AG10803 (cell line): ENCODE measurements around the gene TCF7.

Experiments used
- DNase-seq: peaks from one replicate; pipeline ENCODE4 v3.0.0; 2010; ENCODE audit warnings: low read depth
- H3K4me3 ChIP-seq: 2 replicates; pipeline ENCODE4 v1.5.1; 2011; ENCODE audit warnings: mild to moderate bottlenecking, low read length, control low read depth
- TF ChIP-seq, protein P1 (sequence below): conservative IDR thresholded peaks from 2 replicates; pipeline ENCODE4 v1.5.1; 2011; ENCODE audit warnings: mild to moderate bottlenecking, low read length, control low read depth, inconsistent platforms

The TCF7 gene

DNA sequence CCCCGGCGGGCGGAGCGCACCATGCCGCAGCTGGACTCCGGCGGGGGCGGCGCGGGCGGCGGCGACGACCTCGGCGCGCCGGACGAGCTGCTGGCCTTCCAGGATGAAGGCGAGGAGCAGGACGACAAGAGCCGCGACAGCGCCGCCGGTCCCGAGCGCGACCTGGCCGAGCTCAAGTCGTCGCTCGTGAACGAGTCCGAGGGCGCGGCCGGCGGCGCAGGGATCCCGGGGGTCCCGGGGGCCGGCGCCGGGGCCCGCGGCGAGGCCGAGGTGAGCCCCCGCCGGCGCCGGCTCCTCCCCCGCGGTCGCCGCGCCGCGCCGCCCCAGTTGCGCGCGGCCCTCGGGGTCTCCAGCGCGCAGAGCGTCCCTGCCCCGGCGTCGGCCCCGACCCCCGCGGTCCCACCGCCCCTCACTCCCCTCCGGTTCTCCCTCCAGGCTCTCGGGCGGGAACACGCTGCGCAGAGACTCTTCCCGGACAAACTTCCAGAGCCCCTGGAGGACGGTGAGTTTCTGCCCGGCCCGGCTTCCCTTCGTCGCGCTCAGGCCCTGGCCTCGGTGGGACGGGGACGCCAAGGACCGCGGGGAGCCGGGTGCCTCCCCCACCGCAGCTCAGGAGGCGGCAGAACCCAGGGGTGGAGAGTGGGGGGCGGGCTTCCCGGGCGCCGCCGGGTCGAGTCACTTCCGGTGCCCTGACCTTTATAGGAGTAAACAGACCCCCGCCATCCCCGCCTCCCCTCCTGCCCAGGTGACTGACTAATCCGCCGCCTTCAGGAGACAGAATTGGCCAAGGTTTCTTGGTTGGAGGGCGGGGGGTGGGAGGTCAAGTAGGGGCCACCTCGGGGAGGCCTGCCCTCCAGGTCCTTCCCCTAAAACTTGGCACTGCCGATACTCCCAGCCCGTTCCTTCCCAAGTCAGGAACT lies 665 bp downstream of the TCF7 start:
- TF ChIP-seq, protein P1, sequence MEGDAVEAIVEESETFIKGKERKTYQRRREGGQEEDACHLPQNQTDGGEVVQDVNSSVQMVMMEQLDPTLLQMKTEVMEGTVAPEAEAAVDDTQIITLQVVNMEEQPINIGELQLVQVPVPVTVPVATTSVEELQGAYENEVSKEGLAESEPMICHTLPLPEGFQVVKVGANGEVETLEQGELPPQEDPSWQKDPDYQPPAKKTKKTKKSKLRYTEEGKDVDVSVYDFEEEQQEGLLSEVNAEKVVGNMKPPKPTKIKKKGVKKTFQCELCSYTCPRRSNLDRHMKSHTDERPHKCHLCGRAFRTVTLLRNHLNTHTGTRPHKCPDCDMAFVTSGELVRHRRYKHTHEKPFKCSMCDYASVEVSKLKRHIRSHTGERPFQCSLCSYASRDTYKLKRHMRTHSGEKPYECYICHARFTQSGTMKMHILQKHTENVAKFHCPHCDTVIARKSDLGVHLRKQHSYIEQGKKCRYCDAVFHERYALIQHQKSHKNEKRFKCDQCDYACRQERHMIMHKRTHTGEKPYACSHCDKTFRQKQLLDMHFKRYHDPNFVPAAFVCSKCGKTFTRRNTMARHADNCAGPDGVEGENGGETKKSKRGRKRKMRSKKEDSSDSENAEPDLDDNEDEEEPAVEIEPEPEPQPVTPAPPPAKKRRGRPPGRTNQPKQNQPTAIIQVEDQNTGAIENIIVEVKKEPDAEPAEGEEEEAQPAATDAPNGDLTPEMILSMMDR, result no peak
- DNase-seq, result no peak
- peak overlapping the region; percentile 67 for H3K4me3 ChIP-seq

DNA sequence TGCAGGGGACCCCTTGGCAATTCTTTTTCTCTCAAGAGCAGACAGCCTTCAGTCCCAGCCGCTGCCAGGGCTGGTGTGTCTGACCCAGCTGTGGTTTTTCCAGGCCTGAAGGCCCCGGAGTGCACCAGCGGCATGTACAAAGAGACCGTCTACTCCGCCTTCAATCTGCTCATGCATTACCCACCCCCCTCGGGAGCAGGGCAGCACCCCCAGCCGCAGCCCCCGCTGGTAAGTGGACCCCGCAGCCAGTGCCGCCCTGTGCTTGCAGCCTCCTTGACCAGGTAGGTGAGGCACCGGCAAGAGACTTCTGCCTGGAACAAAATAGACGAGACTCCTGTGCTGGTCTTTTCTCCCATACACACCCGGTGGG lies 1.3 kb downstream of the TCF7 start:
- TF ChIP-seq, protein P1, result no peak
- no peak for DNase-seq
- H3K4me3 ChIP-seq, result no peak overlapping the region

DNA sequence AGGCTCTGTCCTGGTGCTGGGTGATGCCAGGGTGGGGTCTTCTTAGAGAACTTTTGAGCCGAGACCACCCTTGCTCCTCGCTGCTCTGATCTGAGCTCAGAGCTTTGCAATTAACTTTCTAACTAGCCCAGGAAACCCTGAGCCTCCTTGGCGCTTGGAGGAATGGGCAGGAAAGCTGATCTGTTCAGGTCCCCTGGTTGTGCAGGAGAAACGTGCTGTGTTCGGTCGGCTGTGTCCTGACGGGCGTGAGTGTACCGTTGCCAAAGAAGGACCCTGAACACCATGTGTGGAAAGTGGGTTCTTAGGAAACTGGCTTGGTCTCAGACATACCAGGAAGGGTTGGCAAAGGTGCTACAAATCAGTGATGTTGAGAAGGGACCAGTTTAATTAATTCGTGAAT lies 1.8 kb downstream of the TCF7 start:
- no peak for DNase-seq
- H3K4me3 ChIP-seq, result no peak overlapping the region
- TF ChIP-seq, protein P1, result no peak

DNA sequence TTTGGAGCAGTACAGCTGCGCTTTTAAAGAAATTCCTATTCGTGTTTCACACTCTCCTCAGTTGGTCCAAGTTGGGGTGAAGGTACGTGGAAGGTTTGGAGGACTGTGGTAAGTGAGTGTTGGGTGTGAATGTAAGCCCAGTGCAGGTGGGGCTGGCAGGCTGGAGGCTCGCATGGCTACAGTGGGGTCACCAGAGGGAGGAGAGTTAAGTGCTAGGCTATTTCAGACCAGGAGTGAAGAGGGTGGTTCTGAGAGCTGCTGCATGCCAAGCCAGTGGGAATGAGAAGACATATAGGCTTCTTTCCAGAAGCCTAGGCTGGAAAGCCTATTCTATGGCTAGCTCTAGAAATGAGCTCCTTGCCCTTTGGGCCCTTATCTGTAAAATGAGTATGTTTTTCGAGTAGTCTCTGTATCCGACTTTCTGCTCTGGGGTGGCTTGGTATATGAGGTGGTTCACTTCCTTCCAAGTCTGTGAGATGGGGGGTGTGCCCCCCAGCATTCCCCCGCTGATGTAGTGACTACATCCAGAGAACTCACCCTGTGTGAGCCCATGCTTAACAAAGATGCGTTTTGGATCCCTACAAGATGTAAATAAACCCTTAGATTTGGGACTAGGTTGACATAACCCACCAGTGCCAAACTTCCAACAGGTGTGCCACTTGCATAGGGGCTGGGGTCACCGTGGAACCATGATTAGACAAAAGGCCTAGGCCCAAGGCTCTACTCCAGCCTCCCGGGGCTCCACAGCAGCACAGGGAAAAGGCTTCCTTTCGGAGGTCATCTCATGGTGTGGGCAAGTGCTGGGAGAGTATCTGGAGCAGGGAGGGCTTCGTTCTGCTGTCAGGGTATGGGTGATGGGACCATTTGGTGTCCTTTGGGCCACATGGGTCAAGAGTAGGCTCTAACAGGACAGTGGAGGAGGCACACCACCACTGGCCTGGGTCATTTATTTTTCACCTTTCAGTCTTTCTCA lies 2.6 kb downstream of the TCF7 start:
- DNase-seq, result no peak
- TF ChIP-seq, protein P1, result no peak
- H3K4me3 ChIP-seq, result no peak overlapping the region

DNA sequence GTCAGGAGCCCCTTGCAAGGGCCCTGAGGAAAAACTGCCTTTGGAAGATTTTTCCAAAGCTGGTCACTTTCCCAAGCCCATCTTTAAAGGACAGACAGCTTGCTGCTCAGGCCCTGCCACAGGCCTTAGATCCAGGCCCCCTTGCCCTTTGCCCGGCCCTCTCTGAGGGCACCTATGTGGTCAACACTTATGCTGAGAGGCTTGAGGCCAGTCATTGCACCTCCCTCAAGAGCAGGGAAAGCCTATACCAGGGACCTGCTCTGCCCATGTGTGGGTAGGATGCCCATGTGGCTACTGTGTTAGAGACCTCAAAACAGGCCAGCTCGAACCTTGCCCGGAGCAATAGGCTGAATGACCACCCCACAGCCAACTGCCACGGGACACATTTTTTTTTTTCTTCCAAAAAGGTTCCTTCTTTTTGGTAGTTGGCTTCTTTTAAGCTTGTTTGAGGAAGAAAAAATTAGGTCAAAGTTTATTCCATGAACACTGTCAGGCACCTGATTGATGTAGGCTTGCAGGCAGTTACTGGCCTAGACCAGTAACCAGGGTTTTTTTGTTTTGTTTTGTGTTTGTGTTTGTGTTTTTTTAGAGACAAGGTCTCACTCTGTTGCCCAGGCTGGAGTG lies 3.8 kb downstream of the TCF7 start:
- no peak overlapping the region for H3K4me3 ChIP-seq
- no peak for DNase-seq
- TF ChIP-seq, protein P1, result no peak

DNA sequence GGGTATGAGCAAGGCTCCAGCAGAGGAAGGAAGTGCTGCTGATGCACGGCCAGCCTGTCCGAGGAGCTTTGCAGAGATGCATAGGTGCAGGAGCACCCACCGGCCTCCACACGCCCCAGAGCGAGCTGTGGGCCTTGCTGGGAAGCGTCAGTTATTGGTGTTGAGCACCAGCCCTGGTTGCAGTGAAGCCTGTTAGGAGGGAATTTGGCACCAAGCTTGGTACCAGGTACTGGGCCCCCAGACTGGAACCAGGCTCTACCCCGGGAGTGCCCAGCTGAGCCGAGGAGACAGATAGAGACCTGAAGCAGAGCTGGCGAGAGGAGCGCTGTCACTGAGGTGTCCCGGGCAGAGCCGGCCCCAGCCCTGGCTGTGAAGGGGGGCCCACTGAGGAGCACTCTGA lies 5.2 kb downstream of the TCF7 start:
- TF ChIP-seq, protein P1, result no peak
- DNase-seq, result no peak
- no peak overlapping the region for H3K4me3 ChIP-seq
